Thyroid gland (tissue), 4 donors: ENCODE results near the gene TARS2. TPM values are rescaled to one million over a fixed set of nuclear protein-coding genes. Genes with fewer than 3 reads are reported as not detected.

Experiments
- DNase-seq, 2 donors: peaks; one replicate each; pipeline ENCODE4 v3.0.0-alpha.2; 2019
- H3K27ac ChIP-seq, 3 donors: fragments of 200-600 bp; sonication (generic); 1 replicate in 2 of 3; 2 replicates in 1 of 3; pipeline ENCODE4 v1.5.1; 2016 to 2019; ENCODE audit warnings: mild to moderate bottlenecking in 1 of 3, moderate library complexity in 1 of 3
- H3K27me3 ChIP-seq: fragments of 200-600 bp; sonication (generic); one replicate; pipeline ENCODE4 v1.5.1; 2019
- H3K36me3 ChIP-seq, 2 donors: fragments of 200-600 bp; sonication (generic); one replicate each; pipeline ENCODE4 v1.5.1; 2016 to 2019
- H3K4me1 ChIP-seq, 2 donors: fragments of 200-600 bp; sonication (generic); one replicate each; pipeline ENCODE4 v1.5.1; 2017 to 2019
- H3K4me3 ChIP-seq, 3 donors: fragments of 200-600 bp; sonication (generic); replicated peaks in 1 of 3; 1 replicate in 2 of 3; 2 replicates in 1 of 3; pipeline ENCODE4 v1.5.1; 2016; ENCODE audit warnings: mild to moderate bottlenecking in 1 of 3
- H3K9me3 ChIP-seq: fragments of 200-600 bp; sonication (generic); one replicate; pipeline ENCODE4 v1.5.1; 2017
- CTCF ChIP-seq, 6 experiments: fragments of 200-600 bp in 3 of 6; fragments of 450-650 bp in 3 of 6; sonication (generic) in 3 of 6; IDR thresholded peaks; one replicate each; pipeline ENCODE4 v1.5.1; 2016 to 2019; ENCODE audit warnings: antibody characterized with exemption in 6 of 6, mild to moderate bottlenecking in 2 of 6, inconsistent platforms in 1 of 6, moderate library complexity in 1 of 6
- POLR2A ChIP-seq, 2 donors: fragments of 450-650 bp; IDR thresholded peaks; one replicate each; pipeline ENCODE4 v1.6.1; 2017; ENCODE audit warnings: antibody characterized with exemption in 2 of 2, mild to moderate bottlenecking in 2 of 2, moderate library complexity in 1 of 2
- WGBS, 2 donors: methylation state at CpG; one replicate each; pipeline ENCODE4 v1.1.5; 2017; 5-methylcytosine and 5-hydroxymethylcytosine counted together
- intact Hi-C: fragments of 100-400 bp; cut with DNase I; formaldehyde crosslinking; loops from one replicate; pipeline ENCODE4 v1.15.1; 2023
- total RNA-seq, 4 donors: library from RNA; depleted of rRNA; stranded (reverse); fragments of >200 nt; gene quantifications; one replicate each; pipeline ENCODE4 v1.2.3, GENCODE V29; 2016

TARS2 gene
- total RNA-seq, 4 donors from 2014 or later = 13.8 to 18.2 (median 14.8) TPM

DNA sequence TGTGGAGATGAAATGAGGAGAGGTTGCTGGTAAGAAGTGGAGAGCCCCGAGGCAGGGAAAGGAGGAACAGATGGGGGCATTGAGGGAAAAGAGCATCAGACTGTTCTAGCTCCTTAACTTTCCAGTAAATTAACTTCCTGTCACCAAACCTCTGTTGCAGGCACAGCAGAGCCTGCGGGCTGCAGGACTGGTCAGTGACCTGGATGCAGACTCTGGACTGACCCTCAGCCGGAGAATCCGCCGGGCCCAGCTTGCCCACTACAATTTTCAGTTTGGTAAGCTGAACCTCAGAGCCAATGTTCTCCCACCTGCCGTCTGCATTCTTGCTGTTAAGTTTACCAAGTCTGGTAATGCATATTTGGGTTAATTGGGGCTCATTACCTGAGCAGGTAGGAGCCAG lies 18.2 kb downstream of the TARS2 start:
- no peak for TF ChIP-seq CTCF (IDR thresholded peaks at IDR 0.05)
- intact Hi-C loops = no loop called here
- H3K27ac ChIP-seq = no peak overlapping the region
- no peak for DNase-seq
- peaks cover 16 to 17% of the 10 kb centered on the region in 2 donors for H3K36me3 ChIP-seq
- H3K4me3 ChIP-seq = no peak overlapping the region
- 87 to 88% methylated on average over 6 of the region's 6 CpGs for WGBS, 2 donors
- H3K9me3 ChIP-seq = no peaks in the 10 kb centered on the region
- H3K4me1 ChIP-seq = no peaks in the 10 kb centered on the region
- no peaks in the 10 kb centered on the region for H3K27me3 ChIP-seq

GRCh38 chr1:150507912-150508864 lies 21.0 kb downstream of the TARS2 start, which contains the start of gene ECM1:
Gene ECM1, plus strand, starts transcription at chr1:150508109. Its CDS starts 101 bp downstream, at chr1:150508210.
- peak in 1 of 2 donors; percentile 14 for TF ChIP-seq POLR2A (IDR thresholded peaks at IDR 0.05)
- no peak for TF ChIP-seq CTCF (IDR thresholded peaks at IDR 0.05)
- WGBS, 2 donors = 67 to 71% methylated on average over 6 to 7 of the region's 7 CpGs
- Histone ChIP-seq H3K4me3 (no peak within 1 kb of the TSS), H3K9me3 (no peaks in the 10 kb centered on the region), H3K27me3 (no peaks in the 10 kb centered on the region), H3K27ac (peak within 1 kb of the TSS; percentile 39 to 61 (median 40)), H3K36me3 (peaks cover 14 to 16% of the 10 kb centered on the region in 2 donors), H3K4me1 (no peaks in the 10 kb centered on the region)
- DNase-seq = no peak
- intact Hi-C loops = no loop called here

DNA sequence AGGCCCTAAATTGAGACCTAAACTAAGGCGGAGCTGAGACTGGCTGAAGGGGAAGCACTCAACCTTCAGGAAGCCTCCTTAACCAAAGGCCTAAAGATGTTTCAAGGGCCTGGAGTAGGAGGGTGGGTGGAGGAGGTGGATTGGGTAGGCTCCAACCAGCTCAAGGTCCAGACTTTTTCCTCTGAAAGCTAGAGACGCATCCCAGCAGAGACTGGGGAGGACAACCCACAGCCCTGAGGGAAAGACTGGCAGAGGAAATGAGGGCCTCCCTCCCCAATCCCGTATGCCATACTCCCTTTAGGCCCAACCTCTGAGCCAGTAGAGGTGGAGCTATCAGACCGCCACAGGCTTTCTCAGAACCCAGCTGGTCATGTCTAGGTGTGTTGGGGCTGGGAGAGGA lies 21.8 kb downstream of the TARS2 start:
- 72 to 73% methylated on average over 4 of the region's 4 CpGs for WGBS, 2 donors
- H3K27ac ChIP-seq = no peak overlapping the region

DNA sequence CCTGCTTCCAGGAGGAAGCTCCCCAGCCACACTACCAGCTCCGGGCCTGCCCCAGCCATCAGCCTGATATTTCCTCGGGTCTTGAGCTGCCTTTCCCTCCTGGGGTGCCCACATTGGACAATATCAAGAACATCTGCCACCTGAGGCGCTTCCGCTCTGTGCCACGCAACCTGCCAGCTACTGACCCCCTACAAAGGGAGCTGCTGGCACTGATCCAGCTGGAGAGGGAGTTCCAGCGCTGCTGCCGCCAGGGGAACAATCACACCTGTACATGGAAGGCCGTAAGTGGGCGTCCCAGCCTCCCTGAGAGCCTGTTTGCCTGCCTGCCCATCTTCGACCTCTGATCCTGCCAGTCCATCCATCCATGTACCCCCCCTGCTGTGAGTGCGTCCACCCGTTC lies 24.3 kb downstream of the TARS2 start:
- 71 to 85% methylated on average over 7 to 10 of the region's 12 CpGs for WGBS, 2 donors
- Histone ChIP-seq H3K4me1 (peaks cover 0 to 4% of the 10 kb centered on the region in 2 donors), H3K4me3 (no peak overlapping the region), H3K27ac (no peak overlapping the region), H3K27me3 (no peaks in the 10 kb centered on the region), H3K9me3 (no peaks in the 10 kb centered on the region), H3K36me3 (peaks cover 0 to 4% of the 10 kb centered on the region in 2 donors)
- intact Hi-C loops = no loop called here
- DNase-seq = no peak
- TF ChIP-seq POLR2A (IDR thresholded peaks at IDR 0.05) (no peak), CTCF (IDR thresholded peaks at IDR 0.05) (no peak)

More for the DNA sequence above, 21.8 kb downstream of the TARS2 start:
- TF ChIP-seq POLR2A (IDR thresholded peaks at IDR 0.05) = no peak
- no peaks in the 10 kb centered on the region for H3K27me3 ChIP-seq
- peaks cover 13 to 15% of the 10 kb centered on the region in 2 donors for H3K36me3 ChIP-seq
- intact Hi-C loops = no loop called here
- no peaks in the 10 kb centered on the region for H3K4me1 ChIP-seq
- DNase-seq = no peak
- H3K4me3 ChIP-seq = no peak overlapping the region
- no peaks in the 10 kb centered on the region for H3K9me3 ChIP-seq

- no peaks in the 10 kb centered on the region for H3K9me3 ChIP-seq
- intact Hi-C loops = no loop called here
- TF ChIP-seq POLR2A (IDR thresholded peaks at IDR 0.05) = no peak
- TF ChIP-seq CTCF (IDR thresholded peaks at IDR 0.05) = no peak
- H3K36me3 ChIP-seq = no peaks in the 10 kb centered on the region
- no peak overlapping the region for H3K27ac ChIP-seq
- DNase-seq = no peak
- WGBS, 2 donors = 86 to 90% methylated on average over 17 of the region's 17 CpGs
- no peaks in the 10 kb centered on the region for H3K27me3 ChIP-seq
- H3K4me1 ChIP-seq = peaks cover 0 to 4% of the 10 kb centered on the region in 2 donors
- H3K4me3 ChIP-seq = no peak overlapping the region
Observed at GRCh38 chr1:150511985-150512660, 24.9 kb downstream of the TARS2 start.
